Right kidney (tissue), 1 donor: Measurements from ENCODE around the gene MBNL2.

Source experiments
- DNase-seq: peaks from one replicate; pipeline ENCODE4 v3.0.0-alpha.2; 2016

The MBNL2 gene

GRCh38 chr13:97327506-97328221 is 105.5 kb downstream of the MBNL2 start:
- no peak for DNase-seq

- no peak for DNase-seq
Observed at GRCh38 chr13:97328222-97328790, 106.2 kb downstream of the MBNL2 start.

- DNase-seq, result no peak
Observed at GRCh38 chr13:97329331-97329730, 107.2 kb downstream of the MBNL2 start.

- no peak for DNase-seq
Observed at GRCh38 chr13:97330448-97330847, 108.3 kb downstream of the MBNL2 start.

- DNase-seq, result no peak
Observed at GRCh38 chr13:97332742-97333141, 110.6 kb downstream of the MBNL2 start.

- no peak for DNase-seq
Observed at GRCh38 chr13:97333983-97334382, 111.8 kb downstream of the MBNL2 start.

- no peak for DNase-seq
Observed at GRCh38 chr13:97334690-97335089, 112.6 kb downstream of the MBNL2 start.

- no peak for DNase-seq
Observed at GRCh38 chr13:97335488-97336134, 113.5 kb downstream of the MBNL2 start.

GRCh38 chr13:97337985-97338499 is 115.9 kb downstream of the MBNL2 start:
- no peak for DNase-seq

- DNase-seq, result no peak
Observed at GRCh38 chr13:97338571-97338970, 116.4 kb downstream of the MBNL2 start.

GRCh38 chr13:97339019-97339987 is 117.2 kb downstream of the MBNL2 start:
- peak; percentile 20 for DNase-seq

- DNase-seq, result no peak
Observed at GRCh38 chr13:97339988-97340749, 118.0 kb downstream of the MBNL2 start.

- no peak for DNase-seq
Observed at GRCh38 chr13:97341135-97341534, 119.0 kb downstream of the MBNL2 start.

- DNase-seq, result no peak
Observed at GRCh38 chr13:97342136-97342535, 120.0 kb downstream of the MBNL2 start.

- DNase-seq, result no peak
Observed at GRCh38 chr13:97342936-97343335, 120.8 kb downstream of the MBNL2 start.

GRCh38 chr13:97344265-97345175 is 122.4 kb downstream of the MBNL2 start:
- DNase-seq, result peak; percentile 47

GRCh38 chr13:97346097-97346496 is 124.0 kb downstream of the MBNL2 start:
- DNase-seq, result no peak

GRCh38 chr13:97346561-97347254 is 124.6 kb downstream of the MBNL2 start:
- no peak for DNase-seq

- no peak for DNase-seq
Observed at GRCh38 chr13:97347255-97347932, 125.3 kb downstream of the MBNL2 start.
